Ishikawa (cell line): ENCODE results near the gene DNAJA3.

Experiments used
- CEBPB ChIP-seq: IDR thresholded peaks from 2 replicates; pipeline ENCODE4 v1.6.1; 2012
- CREB1 ChIP-seq: IDR thresholded peaks from 2 replicates; pipeline ENCODE4 v1.6.1; 2012; ENCODE audit warnings: low read depth
- EGR1 ChIP-seq: IDR thresholded peaks from 2 replicates; pipeline ENCODE4 v1.6.1; 2012
- EP300 ChIP-seq: IDR thresholded peaks from 2 replicates; pipeline ENCODE4 v1.6.1; 2012; ENCODE audit warnings: borderline replicate concordance
- FOXM1 ChIP-seq: IDR thresholded peaks from 2 replicates; pipeline ENCODE4 v1.6.1; 2012; ENCODE audit warnings: low read depth, borderline replicate concordance
- NFIC ChIP-seq: IDR thresholded peaks from 2 replicates; pipeline ENCODE4 v1.6.1; 2012
- RAD21 ChIP-seq: IDR thresholded peaks from 2 replicates; pipeline ENCODE4 v1.6.1; 2012; ENCODE audit warnings: low read depth
- TAF1 ChIP-seq: IDR thresholded peaks from 2 replicates; pipeline ENCODE4 v1.6.1; 2012; ENCODE audit warnings: low read depth, mild to moderate bottlenecking
- TCF12 ChIP-seq: IDR thresholded peaks from 2 replicates; pipeline ENCODE4 v1.6.1; 2012; ENCODE audit warnings: low read depth
- TEAD4 ChIP-seq: IDR thresholded peaks from 2 replicates; pipeline ENCODE4 v1.6.1; 2012
- YY1 ChIP-seq: IDR thresholded peaks from 2 replicates; pipeline ENCODE4 v1.6.1; 2012; ENCODE audit warnings: low read depth
- ZBTB7A ChIP-seq: IDR thresholded peaks from 2 replicates; pipeline ENCODE4 v1.6.1; 2012; ENCODE audit warnings: low read depth
- TF ChIP-seq, protein P1 (sequence below): IDR thresholded peaks from 2 replicates; pipeline ENCODE4 v1.6.1; 2012
- TF ChIP-seq, protein P2 (sequence below): IDR thresholded peaks from 2 replicates; pipeline ENCODE4 v1.6.1; 2012; ENCODE audit warnings: low read depth, mild to moderate bottlenecking
- TF ChIP-seq, protein P3 (sequence below): IDR thresholded peaks from 2 replicates; pipeline ENCODE4 v1.6.1; 2012

The DNAJA3 gene

DNA sequence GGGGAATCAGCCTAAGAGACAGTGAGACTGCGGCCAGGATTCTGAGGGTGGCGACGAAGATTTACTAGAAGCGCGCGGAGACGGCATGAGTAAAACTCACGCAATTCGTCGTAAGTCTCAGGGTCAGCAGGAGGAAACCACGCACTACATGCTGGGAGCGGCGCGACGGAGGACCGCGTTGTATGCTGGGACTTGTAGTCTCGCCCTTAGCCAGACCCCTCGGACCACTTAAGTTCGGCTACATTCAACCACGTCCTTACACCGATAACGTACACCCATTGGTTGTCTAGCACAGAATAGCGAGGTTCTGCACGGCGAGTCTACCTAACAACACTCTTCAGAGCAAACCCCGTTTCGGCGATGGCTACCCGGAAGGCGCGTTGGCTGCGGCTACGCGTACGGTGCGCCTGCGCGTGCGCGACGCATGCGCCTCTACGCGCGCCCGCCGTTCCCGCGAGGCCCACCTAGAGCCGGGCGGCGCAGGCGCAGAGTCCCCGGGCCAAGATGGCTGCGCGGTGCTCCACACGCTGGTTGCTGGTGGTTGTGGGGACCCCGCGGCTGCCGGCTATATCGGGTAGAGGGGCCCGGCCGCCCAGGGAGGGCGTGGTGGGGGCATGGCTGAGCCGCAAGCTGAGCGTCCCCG is at the start of gene DNAJA3:
Gene DNAJA3 (plus strand): TSS at position 491 of the 643 bp plus-strand sequence. CDS start 14 bp downstream, at position 505.
- TF ChIP-seq TAF1 (peak; percentile 100), CEBPB (peak; percentile 31; the same call in 1 of the 2 replicates), EP300 (no peak), TEAD4 (0 out of 2 replicates have a peak, but pooled peaks have one; percentile 21), YY1 (peak; percentile 96), TCF12 (no peak; the same call in 1 of the 2 replicates), CREB1 (peak; percentile 78), ZBTB7A (no peak), EGR1 (0 out of 2 replicates have a peak, but pooled peaks have one; percentile 17), RAD21 (no peak), FOXM1 (no peak), NFIC (0 out of 2 replicates have a peak, but pooled peaks have one; percentile 15)
- TF ChIP-seq, protein P1, sequence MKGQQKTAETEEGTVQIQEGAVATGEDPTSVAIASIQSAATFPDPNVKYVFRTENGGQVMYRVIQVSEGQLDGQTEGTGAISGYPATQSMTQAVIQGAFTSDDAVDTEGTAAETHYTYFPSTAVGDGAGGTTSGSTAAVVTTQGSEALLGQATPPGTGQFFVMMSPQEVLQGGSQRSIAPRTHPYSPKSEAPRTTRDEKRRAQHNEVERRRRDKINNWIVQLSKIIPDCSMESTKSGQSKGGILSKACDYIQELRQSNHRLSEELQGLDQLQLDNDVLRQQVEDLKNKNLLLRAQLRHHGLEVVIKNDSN, result peak; percentile 51; the same call in 1 of the 2 replicates
- TF ChIP-seq, protein P2, sequence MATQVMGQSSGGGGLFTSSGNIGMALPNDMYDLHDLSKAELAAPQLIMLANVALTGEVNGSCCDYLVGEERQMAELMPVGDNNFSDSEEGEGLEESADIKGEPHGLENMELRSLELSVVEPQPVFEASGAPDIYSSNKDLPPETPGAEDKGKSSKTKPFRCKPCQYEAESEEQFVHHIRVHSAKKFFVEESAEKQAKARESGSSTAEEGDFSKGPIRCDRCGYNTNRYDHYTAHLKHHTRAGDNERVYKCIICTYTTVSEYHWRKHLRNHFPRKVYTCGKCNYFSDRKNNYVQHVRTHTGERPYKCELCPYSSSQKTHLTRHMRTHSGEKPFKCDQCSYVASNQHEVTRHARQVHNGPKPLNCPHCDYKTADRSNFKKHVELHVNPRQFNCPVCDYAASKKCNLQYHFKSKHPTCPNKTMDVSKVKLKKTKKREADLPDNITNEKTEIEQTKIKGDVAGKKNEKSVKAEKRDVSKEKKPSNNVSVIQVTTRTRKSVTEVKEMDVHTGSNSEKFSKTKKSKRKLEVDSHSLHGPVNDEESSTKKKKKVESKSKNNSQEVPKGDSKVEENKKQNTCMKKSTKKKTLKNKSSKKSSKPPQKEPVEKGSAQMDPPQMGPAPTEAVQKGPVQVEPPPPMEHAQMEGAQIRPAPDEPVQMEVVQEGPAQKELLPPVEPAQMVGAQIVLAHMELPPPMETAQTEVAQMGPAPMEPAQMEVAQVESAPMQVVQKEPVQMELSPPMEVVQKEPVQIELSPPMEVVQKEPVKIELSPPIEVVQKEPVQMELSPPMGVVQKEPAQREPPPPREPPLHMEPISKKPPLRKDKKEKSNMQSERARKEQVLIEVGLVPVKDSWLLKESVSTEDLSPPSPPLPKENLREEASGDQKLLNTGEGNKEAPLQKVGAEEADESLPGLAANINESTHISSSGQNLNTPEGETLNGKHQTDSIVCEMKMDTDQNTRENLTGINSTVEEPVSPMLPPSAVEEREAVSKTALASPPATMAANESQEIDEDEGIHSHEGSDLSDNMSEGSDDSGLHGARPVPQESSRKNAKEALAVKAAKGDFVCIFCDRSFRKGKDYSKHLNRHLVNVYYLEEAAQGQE, result no peak
- TF ChIP-seq, protein P3, sequence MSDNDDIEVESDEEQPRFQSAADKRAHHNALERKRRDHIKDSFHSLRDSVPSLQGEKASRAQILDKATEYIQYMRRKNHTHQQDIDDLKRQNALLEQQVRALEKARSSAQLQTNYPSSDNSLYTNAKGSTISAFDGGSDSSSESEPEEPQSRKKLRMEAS, result peak; percentile 91

DNA sequence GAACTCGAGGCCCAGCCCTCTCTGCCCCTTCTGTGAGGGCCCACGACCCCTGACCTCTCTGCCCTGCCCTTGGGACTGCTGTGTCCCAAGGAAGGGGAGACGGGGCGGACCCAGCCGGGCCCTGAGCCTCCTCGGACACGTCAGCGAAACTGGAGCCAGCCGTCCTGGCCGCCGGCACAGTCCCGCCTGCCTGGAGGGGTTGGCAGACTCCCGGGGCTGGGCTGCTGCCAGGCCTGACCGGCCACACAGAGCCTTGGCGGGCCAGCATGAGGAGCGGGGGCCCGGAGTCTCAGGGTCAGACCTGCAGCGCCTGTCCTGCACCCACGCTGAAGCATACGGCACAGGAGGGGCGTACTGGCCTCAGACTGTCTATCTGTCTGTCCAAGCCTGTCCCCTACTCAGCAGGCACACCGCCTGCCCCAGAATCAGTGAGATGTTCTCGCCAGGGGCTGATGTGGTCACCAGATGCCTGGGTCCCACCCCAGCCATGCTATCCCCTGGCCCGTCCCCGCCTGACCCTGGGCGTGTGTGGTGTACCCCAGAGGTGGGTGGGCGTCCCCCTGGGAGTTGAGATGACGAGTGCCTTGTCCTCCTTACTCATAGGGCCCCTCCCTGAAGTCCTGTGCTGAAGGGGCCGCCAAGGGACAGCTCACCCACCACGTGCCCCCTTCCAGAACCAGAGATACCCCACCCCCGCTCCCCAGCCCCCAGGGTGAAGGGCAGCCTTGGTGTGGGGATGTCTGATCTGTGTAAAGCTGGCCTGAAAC is 49.4 kb upstream of the DNAJA3 start:
- TF ChIP-seq FOXM1, result no peak; the same call in 1 of the 2 replicates
- TF ChIP-seq RAD21, result no peak; the same call in 1 of the 2 replicates
- TF ChIP-seq TCF12, result peak; percentile 59
- TF ChIP-seq EGR1, result no peak
- TF ChIP-seq NFIC, result peak; percentile 93
- TF ChIP-seq ZBTB7A, result peak; percentile 74; the same call in 1 of the 2 replicates
- peak; percentile 55; the same call in 1 of the 2 replicates for TF ChIP-seq EP300
- TF ChIP-seq, protein P3, result peak; percentile 44; the same call in 1 of the 2 replicates

DNA sequence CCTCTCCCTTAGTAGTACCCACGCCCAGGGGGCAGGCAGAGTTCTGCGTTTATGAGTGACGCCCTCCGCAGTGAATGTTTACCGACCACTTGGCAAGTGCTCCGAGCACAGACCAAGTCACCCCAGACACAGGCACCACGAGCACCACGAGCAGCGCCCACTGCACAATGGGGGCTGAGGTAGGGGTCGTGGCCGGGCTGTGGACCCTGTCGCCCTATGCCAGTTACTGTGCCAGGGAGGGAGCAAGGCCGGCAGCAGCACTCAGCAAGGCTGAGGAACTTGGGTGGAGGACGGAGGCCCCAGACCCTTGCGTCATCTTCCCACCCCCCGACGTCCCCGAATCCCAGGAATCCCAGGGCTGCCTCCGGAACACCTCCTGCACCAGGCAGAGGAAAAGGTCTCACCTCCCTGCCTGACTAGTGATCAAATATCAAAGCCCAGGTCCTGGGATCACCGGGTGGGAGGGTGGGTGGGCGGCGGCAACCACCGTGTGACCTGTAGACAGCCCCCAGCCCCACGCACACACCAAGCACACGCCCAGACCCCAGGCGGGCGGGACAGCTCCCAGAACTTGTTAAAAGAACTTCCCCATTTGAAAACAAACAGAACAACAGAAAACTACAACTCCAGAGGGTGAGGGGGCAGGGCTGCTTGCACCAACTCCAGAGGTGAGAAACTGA is 48.6 kb upstream of the DNAJA3 start:
- no peak for TF ChIP-seq CEBPB
- TF ChIP-seq NFIC, result no peak
- no peak for TF ChIP-seq YY1

DNA sequence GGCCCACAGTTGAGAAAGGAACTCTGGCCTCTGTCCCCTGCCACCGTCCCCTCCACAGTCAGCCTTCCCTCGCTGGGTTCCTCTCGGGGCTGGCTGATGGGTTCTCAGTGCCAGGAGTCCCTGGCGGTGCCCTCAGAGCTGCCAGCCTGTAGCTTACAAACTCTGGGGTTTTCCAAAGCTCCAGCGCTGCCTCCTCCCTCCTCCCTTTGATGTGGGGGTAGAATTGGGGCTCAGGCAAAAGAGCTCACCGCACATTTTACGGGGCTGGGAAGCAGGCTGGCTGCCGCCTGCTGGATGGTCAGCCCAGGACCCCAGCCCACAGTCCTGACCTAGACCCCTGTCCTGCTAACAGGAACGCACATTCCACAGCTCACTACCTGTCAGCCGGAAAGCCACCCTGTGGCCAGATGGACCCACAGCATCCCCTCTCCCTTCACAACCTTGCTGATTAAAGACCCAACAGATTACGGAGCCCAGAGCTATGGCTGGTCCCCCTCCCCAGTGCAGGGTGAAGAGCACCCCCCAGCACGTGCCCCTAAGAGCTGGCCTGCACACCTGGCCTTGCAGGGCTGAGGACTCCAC is 48.0 kb upstream of the DNAJA3 start:
- TF ChIP-seq, protein P2, result no peak
- TF ChIP-seq YY1, result no peak
- TF ChIP-seq TCF12, result no peak
- no peak for TF ChIP-seq TAF1
- TF ChIP-seq, protein P1, result no peak
- no peak for TF ChIP-seq RAD21
- TF ChIP-seq, protein P3, result no peak
- no peak for TF ChIP-seq EGR1
- TF ChIP-seq CREB1, result no peak
- TF ChIP-seq FOXM1, result no peak
- no peak for TF ChIP-seq TEAD4
- TF ChIP-seq NFIC, result no peak
- TF ChIP-seq ZBTB7A, result no peak
- no peak for TF ChIP-seq CEBPB
- TF ChIP-seq EP300, result no peak
